Activated B cell treated with CpG ODN at 0.5 μM for 24 hours (primary cell): ENCODE measurements around the gene FAM110D. TPM values are rescaled to one million over a fixed set of nuclear protein-coding genes. Genes with fewer than 3 reads are reported as not detected.

Source experiments
- ATAC-seq: fragments of 200-7000 bp; cut with Tn5 transposase; one replicate; pipeline ENCODE4 v1.10.0; 2021; ENCODE audit warnings: low read depth, mild to moderate bottlenecking, moderate library complexity
- CTCF ChIA-PET: fragments of 350-600 bp; sonication (Branson Sonifier 250); formaldehyde crosslinking; loops from one replicate; lab custom pipeline; 2021; ENCODE audit warnings: antibody characterized with exemption; lab: Charles Lee
- POLR2A ChIA-PET: fragments of 350-600 bp; sonication (Branson Sonifier 250); formaldehyde crosslinking; loops from one replicate; lab custom pipeline; 2021; ENCODE audit warnings: antibody characterized with exemption; lab: Charles Lee
- DNase-seq: peaks from one replicate; pipeline ENCODE4 v3.0.0; 2022
- H3K27ac Mint-ChIP-seq: one replicate; pipeline ENCODE4 v1.8.0; 2020; ENCODE audit warnings: mixed read lengths
- H3K27me3 Mint-ChIP-seq: one replicate; pipeline ENCODE4 v1.8.0; 2021; ENCODE audit warnings: mixed read lengths
- H3K36me3 Mint-ChIP-seq: one replicate; pipeline ENCODE4 v1.8.0; 2021; ENCODE audit warnings: low read depth, mixed read lengths
- H3K4me1 Mint-ChIP-seq: one replicate; pipeline ENCODE4 v1.8.0; 2021; ENCODE audit warnings: mixed read lengths
- H3K4me3 Mint-ChIP-seq: one replicate; pipeline ENCODE4 v1.8.0; 2020; ENCODE audit warnings: mild to moderate bottlenecking, mixed read lengths
- H3K9me3 Mint-ChIP-seq: one replicate; pipeline ENCODE4 v1.8.0; 2020; ENCODE audit warnings: mixed read lengths
- intact Hi-C: fragments of 100-400 bp; cut with micrococcal nuclease; formaldehyde crosslinking; loops from one replicate; pipeline ENCODE4 v1.15.1; 2024
- total RNA-seq: library from RNA; stranded (reverse); gene quantifications from 2 replicates; pipeline ENCODE4 v1.2.3, GENCODE V29; 2022
- TF ChIP-seq, protein P1 (sequence below): fragments of 200-600 bp; IDR thresholded peaks from one replicate; pipeline ENCODE4 v1.8.0; 2022; ENCODE audit warnings: antibody characterized with exemption, mild to moderate bottlenecking

Gene FAM110D
- total RNA-seq, 1 donor from 2014 or later, result not detected

DNA sequence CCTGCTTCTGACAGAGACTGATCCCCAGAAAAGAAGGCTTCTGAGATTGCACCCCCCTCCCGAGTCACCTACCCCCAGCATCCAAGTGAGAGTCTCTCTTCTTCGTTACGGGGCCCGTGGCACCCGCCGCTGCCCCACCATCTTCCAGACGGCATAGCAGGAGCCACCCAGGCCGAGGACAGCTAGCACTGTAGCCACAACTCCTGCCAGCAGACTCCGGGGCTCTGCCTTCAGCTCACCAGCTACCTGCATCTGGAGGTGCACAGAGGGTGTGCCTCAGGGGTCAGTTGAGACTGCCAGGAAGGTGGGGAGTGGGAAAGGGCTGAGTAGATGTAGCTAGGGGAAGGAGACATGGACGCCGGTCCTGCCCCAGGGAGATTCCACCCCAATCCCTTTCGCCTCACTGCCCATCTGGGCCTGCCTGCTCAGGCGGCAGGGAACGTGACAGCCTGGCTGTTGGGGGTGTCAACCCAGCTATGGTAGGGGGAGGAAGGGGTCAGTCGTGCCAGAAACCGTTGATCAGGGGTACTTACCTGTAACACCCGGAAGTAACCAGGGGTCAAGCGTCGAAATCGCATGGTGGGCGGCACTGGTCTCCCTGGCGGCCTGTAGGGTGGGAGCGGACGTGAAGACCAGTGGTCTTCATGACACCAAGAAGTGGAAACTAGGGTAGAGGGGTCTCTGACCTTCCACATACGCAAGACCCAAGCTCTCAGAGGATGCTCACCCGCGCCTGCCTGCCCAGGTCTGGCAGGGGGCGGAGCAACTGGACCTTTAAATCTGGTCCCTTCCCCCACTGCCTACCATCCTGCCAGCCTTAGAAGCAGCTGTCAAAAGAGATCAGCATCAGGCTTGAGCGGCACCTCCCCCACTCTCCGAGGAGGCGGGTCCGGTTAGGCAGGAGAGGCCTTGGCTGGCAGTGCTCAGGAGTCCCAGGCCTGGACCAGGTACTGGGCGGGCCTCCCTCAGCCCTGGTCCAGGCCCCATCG is 12.5 kb downstream of the FAM110D start, which contains the start of gene ZNF593OS:
ZNF593OS (minus strand) TSS at position 749 of the 989 bp plus-strand sequence; CDS start at position 578, 171 bp downstream.
- TF ChIP-seq, protein P1, sequence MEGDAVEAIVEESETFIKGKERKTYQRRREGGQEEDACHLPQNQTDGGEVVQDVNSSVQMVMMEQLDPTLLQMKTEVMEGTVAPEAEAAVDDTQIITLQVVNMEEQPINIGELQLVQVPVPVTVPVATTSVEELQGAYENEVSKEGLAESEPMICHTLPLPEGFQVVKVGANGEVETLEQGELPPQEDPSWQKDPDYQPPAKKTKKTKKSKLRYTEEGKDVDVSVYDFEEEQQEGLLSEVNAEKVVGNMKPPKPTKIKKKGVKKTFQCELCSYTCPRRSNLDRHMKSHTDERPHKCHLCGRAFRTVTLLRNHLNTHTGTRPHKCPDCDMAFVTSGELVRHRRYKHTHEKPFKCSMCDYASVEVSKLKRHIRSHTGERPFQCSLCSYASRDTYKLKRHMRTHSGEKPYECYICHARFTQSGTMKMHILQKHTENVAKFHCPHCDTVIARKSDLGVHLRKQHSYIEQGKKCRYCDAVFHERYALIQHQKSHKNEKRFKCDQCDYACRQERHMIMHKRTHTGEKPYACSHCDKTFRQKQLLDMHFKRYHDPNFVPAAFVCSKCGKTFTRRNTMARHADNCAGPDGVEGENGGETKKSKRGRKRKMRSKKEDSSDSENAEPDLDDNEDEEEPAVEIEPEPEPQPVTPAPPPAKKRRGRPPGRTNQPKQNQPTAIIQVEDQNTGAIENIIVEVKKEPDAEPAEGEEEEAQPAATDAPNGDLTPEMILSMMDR, result no peak
- Mint-ChIP-seq H3K4me3 (peak within 1 kb of the TSS; percentile 91), H3K9me3 (no peaks in the 10 kb centered on the region), H3K4me1 (peaks cover 16% of the 10 kb centered on the region), H3K27ac (no peak within 1 kb of the TSS), H3K36me3 (no peaks in the 10 kb centered on the region), H3K27me3 (no peaks in the 10 kb centered on the region)
- no peak for DNase-seq
- CTCF ChIA-PET, result interaction anchor here (1.3 to 3.1 kb wide), 2 partner anchors 64 to 246 kb away, joined by 4 to 25 read pairs; partner anchors contain the start of gene CEP85
- POLR2A ChIA-PET, result no interaction called here
- no peak for ATAC-seq
- intact Hi-C loops, result no loop called here

DNA sequence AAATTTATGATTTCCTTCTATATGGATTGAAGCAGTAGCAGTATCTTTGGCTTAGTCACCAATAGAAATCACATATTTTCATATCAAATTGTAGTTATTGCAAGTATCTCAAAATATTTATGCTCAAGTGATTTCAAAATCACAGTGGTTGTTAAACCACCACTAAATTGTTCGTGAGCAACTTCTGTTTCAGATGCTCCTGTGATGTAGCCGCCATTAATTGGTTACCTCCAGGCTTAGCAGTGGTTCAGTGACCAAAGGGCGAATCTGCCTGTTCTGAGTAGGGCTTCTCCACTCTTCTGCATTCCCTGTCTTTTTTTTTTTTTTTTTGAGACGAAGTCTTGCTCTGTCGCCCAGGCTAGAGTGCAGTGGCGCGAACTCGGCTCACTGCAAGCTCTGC is 16.5 kb downstream of the FAM110D start:
- Mint-ChIP-seq H3K4me1 (peaks cover 11% of the 10 kb centered on the region), H3K27ac (no peak overlapping the region), H3K27me3 (no peaks in the 10 kb centered on the region), H3K36me3 (no peaks in the 10 kb centered on the region), H3K9me3 (no peaks in the 10 kb centered on the region), H3K4me3 (no peak overlapping the region)
- ChIA-PET POLR2A (no interaction called here), CTCF (no interaction called here)
- DNase-seq (no peak), ATAC-seq (no peak)
- TF ChIP-seq, protein P1, result no peak
- intact Hi-C loops, result no loop called here

DNA sequence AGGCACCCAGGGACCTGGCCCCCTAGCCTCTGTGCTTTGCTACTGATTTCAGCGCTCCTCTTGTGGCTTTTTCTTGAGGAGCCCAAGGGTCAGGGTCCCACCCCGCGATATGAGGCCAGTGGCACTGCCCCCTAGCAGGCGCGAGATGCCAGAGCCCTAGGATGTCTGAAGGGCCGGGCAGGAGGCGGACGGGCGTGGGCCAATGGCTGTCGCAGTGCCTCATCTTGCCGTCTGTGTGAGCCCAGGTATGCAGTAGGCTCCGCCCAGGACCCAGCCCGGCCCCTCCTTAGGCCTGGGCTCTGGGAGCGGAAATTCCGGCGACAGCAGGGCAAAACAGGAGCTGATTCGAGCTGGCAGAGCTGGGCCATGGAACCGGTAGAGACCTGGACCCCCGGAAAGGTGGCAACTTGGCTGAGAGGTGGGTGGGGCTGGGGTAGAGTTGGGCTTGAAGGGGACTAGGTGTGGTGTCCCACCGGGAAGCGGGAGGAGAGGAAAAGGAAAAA is 18.4 kb downstream of the FAM110D start, which contains the start of gene CNKSR1:
CNKSR1 (plus strand) TSS at position 310 of the 503 bp plus-strand sequence; CDS start at position 367, 57 bp downstream.
- POLR2A ChIA-PET, result no interaction called here
- no peaks in the 10 kb centered on the region for H3K36me3 Mint-ChIP-seq
- no peak within 1 kb of the TSS for H3K27ac Mint-ChIP-seq
- H3K4me3 Mint-ChIP-seq, result no peak within 1 kb of the TSS
- intact Hi-C loops, result no loop called here
- H3K27me3 Mint-ChIP-seq, result no peaks in the 10 kb centered on the region
- no peaks in the 10 kb centered on the region for H3K9me3 Mint-ChIP-seq
- H3K4me1 Mint-ChIP-seq, result no peaks in the 10 kb centered on the region
- CTCF ChIA-PET, result interaction anchor here (0.8 kb wide), 1 partner anchor 145 kb away, joined by 3 read pairs; no protein-coding TSS in a partner anchor
- DNase-seq (no peak), ATAC-seq (no peak)
- TF ChIP-seq, protein P1, result no peak

DNA sequence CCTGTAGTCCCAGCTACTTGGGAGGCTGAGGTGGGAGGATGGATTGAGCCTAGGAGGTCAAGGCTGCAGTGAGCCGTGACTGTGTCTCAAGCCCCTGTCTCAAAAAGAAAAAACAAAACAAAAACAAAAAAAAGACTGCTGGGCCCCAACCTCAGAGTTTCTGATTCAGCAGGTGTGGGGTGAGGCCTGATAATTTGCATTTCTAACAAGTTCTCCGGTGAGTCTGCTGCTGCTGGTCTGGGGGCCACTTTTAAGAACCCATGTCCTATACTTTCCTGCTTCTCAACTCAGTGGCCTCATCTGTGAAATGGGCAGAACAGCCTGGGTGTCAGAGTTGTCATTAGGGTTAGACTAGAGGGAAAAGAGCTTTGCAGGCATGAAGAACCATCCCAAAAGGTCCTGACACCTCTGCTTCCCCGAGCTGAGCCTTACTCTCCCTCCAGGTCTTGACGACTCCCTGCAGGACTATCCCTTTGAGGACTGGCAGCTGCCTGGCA is 21.2 kb downstream of the FAM110D start:
- Mint-ChIP-seq H3K27me3 (no peaks in the 10 kb centered on the region), H3K27ac (no peak overlapping the region), H3K36me3 (no peaks in the 10 kb centered on the region), H3K4me3 (no peak overlapping the region), H3K4me1 (no peaks in the 10 kb centered on the region), H3K9me3 (no peaks in the 10 kb centered on the region)
- CTCF ChIA-PET, result no interaction called here
- intact Hi-C loops, result no loop called here
- TF ChIP-seq, protein P1, result no peak
- DNase-seq (no peak), ATAC-seq (no peak)
- POLR2A ChIA-PET, result no interaction called here
